Kidney epithelial cell (primary cell): ENCODE data around the gene UBASH3A. TPM values are rescaled to one million over a fixed set of nuclear protein-coding genes. Genes with fewer than 3 reads are reported as not detected.

Source experiments
- DNase-seq: peaks from one replicate; pipeline ENCODE4 v3.0.0-alpha.2; 2010; ENCODE audit warnings: low read depth
- H3K27me3 ChIP-seq: 2 replicates; pipeline ENCODE4 v1.6.0; 2011; ENCODE audit warnings: low read length; ENCODE audit not compliant: control insufficient read depth, insufficient read depth
- H3K36me3 ChIP-seq: 2 replicates; pipeline ENCODE4 v1.5.1; 2011; ENCODE audit warnings: low read length; ENCODE audit not compliant: control insufficient read depth, insufficient read depth
- H3K4me3 ChIP-seq: 2 replicates; pipeline ENCODE4 v1.5.1; 2011; ENCODE audit warnings: low read depth, mild to moderate bottlenecking, control low read depth, low read length
- total RNA-seq: library from RNA; depleted of rRNA; stranded (reverse); fragments of >200 nt; gene quantifications from 2 replicates; pipeline ENCODE4 v1.2.3, GENCODE V29; 2015
- TF ChIP-seq, protein P1 (sequence below): IDR thresholded peaks from 2 replicates; pipeline ENCODE4 v1.5.1; 2011; ENCODE audit warnings: mild to moderate bottlenecking, moderate library complexity, low read length, control low read depth, inconsistent platforms; ENCODE audit not compliant: insufficient read depth, poor library complexity, severe bottlenecking

UBASH3A gene
- total RNA-seq, 1 donor from 2014 or later, result not detected

DNA sequence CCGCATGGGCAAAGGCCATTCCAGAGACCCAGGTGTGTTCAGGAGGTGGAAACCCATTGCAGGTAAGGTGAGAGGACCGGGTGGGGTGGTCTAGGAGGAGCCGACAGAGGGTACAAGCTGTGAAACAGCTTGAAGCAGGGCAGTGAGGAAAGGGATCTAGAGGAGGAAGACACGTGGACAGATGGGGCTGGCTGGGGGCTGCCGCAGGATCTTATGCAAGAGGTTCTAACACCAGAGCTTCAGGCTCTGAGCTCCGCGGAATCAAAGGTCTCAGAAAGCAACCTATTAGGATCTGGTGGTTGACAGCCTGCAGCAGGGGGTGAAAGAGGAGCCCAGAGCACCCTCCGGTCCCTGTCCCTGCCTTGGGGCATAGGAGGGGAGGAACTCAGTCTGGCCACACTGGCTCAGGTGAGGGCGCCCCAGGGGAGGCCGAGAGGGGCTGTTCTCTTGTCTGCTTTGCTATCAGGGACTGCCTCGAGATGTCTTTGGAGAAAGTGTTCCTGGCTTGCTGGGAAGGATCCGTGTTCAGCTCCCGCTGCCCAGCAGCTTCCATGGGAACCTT lies 39.3 kb upstream of the UBASH3A start:
- no peak for DNase-seq
- TF ChIP-seq, protein P1, sequence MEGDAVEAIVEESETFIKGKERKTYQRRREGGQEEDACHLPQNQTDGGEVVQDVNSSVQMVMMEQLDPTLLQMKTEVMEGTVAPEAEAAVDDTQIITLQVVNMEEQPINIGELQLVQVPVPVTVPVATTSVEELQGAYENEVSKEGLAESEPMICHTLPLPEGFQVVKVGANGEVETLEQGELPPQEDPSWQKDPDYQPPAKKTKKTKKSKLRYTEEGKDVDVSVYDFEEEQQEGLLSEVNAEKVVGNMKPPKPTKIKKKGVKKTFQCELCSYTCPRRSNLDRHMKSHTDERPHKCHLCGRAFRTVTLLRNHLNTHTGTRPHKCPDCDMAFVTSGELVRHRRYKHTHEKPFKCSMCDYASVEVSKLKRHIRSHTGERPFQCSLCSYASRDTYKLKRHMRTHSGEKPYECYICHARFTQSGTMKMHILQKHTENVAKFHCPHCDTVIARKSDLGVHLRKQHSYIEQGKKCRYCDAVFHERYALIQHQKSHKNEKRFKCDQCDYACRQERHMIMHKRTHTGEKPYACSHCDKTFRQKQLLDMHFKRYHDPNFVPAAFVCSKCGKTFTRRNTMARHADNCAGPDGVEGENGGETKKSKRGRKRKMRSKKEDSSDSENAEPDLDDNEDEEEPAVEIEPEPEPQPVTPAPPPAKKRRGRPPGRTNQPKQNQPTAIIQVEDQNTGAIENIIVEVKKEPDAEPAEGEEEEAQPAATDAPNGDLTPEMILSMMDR, result no peak
- H3K27me3 ChIP-seq, result peaks cover 17% of the 10 kb centered on the region
- H3K36me3 ChIP-seq, result no peaks in the 10 kb centered on the region
- H3K4me3 ChIP-seq, result no peak overlapping the region

DNA sequence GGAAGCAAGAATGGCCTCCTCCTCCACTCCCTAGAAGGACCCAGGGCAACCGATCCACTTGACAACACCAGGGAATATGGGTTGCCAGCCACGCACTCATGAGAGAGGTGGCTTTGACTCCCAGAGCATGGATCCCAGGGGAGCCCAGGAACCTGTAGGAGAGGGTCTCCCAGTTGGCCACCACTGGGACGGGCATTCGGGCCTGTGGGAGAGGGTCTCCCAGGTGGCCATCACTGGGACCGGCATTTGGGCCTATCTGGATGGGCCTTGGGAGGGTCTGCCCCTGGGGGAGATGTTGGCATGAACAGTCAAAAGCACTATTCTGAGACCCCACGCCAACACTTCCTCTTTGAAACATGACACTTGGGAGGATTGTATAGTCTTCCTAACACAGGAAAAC lies 37.9 kb upstream of the UBASH3A start:
- DNase-seq, result no peak
- no peaks in the 10 kb centered on the region for H3K36me3 ChIP-seq
- H3K4me3 ChIP-seq, result no peak overlapping the region
- TF ChIP-seq, protein P1, result no peak
- H3K27me3 ChIP-seq, result peaks cover 19% of the 10 kb centered on the region

DNA sequence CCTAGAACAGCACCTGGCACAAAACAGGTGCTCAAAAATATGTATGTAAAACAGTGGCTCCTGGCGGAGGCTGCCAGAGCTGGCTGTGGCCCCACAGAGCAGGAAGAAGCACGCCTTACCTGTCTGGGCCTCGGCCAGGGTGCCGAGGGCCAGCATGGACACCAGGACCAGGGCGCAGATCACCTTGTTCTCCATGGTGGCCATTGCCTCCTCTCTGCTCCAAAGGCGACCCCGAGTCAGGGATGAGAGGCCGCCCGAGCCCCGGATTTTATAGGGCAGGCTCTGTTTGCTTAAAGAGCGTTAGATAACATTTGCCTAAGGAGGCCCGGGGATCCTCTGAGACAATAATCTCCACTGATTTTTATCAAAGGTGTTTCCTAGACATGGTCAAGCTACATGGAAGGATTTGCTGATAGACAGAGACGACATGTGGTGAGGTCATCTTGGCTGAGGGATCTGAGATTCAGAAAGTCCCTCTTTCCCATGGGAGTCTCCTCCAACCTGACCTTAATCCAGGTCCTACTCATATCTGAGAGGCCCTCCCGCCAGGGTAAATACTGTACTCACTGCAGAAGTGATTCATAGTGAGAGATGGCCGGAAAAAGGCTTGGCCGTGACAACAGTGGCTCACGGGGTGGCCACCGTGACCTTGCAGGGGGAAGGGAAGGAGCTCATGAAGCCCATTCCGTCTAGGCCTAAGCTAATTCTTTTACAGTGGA lies 37.3 kb upstream of the UBASH3A start, which contains the start of gene TFF1:
Gene TFF1, minus strand, starts transcription at position 244 of the 719 bp plus-strand sequence. Its CDS starts 40 bp downstream, at position 204.
- Histone ChIP-seq H3K36me3 (no peaks in the 10 kb centered on the region), H3K4me3 (no peak within 1 kb of the TSS), H3K27me3 (peaks cover 17% of the 10 kb centered on the region)
- TF ChIP-seq, protein P1, result no peak
- no peak for DNase-seq

DNA sequence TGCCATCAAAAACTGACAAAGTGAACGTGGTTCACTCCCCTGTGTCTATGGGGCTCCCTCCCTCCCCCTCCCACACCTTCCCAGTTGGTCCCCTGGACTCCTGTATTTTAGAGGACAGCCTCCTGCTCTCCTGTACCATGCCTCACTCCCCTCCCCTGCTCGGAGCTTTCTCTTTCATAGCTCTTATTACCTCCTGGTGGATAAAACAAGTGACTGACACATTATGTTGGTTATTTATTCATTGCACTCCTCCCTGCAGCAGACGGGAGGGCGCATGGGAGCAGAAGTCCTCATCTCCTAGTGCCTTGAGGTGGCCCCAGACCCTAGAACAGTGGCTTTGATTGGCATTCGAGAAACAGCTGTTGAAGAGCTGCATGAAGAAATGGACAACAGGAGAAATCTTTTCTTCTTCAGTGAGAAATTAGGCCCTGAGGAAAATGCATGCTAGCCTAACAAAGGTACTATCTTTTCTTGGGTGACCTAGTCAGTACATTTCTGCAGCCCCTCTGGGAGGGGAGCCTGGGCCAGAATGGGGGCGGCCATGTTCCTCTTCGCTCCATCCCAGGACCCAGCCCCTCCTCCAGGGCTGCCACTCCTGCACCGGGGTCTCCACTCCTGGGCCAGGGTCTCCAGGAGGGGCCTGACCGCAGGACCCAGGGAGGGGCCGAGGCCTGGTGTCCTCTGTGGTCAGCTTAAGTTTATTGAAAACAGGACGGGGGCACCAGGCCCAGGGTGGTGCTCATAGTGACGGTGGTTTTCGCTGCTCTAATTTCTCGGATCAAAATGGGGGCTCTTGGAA lies 36.1 kb upstream of the UBASH3A start:
- no peak for DNase-seq
- H3K27me3 ChIP-seq, result peaks cover 15% of the 10 kb centered on the region
- TF ChIP-seq, protein P1, result no peak
- no peaks in the 10 kb centered on the region for H3K36me3 ChIP-seq
- no peak overlapping the region for H3K4me3 ChIP-seq

DNA sequence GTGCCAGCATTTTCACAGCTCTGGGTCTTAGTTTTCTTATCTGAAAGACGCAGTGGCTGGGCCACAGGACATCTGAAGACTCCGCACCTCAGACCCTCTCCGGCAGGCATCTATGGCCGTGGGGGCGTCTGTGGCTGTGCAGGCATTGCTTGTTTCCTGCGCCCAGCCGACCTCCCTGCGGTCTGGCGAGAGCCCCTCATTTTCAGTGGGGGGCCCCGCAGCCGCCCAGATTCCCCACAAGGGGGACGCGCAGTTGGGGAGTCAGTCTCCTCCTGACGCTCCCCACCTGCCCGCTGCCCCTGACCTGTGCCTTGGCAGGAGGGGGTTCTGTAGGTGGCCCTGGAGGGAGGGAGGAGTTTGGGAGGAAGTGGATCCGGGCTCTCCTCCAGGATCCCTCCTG lies 33.9 kb upstream of the UBASH3A start:
- Histone ChIP-seq H3K27me3 (peaks cover 16% of the 10 kb centered on the region), H3K36me3 (no peaks in the 10 kb centered on the region), H3K4me3 (no peak overlapping the region)
- DNase-seq, result no peak
- TF ChIP-seq, protein P1, result no peak
